ENCODE measurements around the gene BBLN.
"Not testable (repeated sequence)": the region's sequence is repeated elsewhere in the genome, so short reads cannot be mapped to it uniquely, and the experiment has no call there.

Gene BBLN

DNA sequence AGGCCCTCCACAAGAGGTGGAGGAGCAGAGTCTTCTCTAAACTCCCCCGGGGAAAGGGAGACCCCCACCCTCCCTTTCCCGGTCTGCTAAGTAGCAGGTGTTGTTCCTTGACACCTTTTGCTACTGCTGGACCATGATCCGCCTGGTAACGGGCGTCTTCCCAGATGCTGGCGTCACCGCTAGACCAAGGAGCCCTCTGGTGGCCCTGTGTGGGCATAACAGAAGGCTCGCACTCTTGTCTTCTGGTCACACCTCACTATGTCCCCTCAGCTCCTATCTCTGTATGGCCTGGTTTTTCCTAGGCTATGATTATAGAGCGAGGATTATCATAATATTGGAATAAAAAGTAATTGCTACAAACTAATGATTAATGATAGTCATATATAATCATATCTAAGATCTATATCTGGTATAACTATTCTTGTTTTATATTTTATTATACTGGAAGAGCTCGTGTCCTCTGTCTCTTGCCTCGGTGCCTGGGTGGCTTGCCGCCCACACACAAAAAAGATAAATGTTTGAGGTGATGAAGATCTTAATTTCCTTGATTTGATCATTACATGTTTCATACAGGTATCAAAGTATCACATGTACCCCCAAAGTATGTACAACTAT lies 30.0 kb upstream of the BBLN start:
- Histone ChIP-seq H3K79me2 (ENCODE audit: insufficient read depth, low read length) (peaks cover 10% of the 10 kb centered on the region), H3K4me1 (ENCODE audit: insufficient read depth, low read length, severe bottlenecking) (peaks cover 26% of the 10 kb centered on the region)
- not testable (repeated sequence) for H3K27ac ChIP-seq (ENCODE audit: low read depth, low read length, poor library complexity, severe bottlenecking); H3K9ac ChIP-seq (ENCODE audit: low read length); H3K4me2 ChIP-seq (ENCODE audit: low read length); H3K27me3 ChIP-seq (ENCODE audit: insufficient read depth, low read length); H3K36me3 ChIP-seq (ENCODE audit: insufficient read depth, low read length); H4K20me1 ChIP-seq (ENCODE audit: insufficient read depth, low read length); H3K9me3 ChIP-seq (ENCODE audit: low read length); H3F3A ChIP-seq (ENCODE audit: insufficient read depth, low read length); H2AFZ ChIP-seq (ENCODE audit: low read length); H3K4me3 ChIP-seq (ENCODE audit: low read depth, low read length, poor library complexity, severe bottlenecking); H3K9me2 ChIP-seq (ENCODE audit: low read depth, low read length)
- 0 out of 2 replicates have a peak, but pooled peaks have one; percentile 8 for TF ChIP-seq CTCF (IDR thresholded peaks at IDR 0.05; ENCODE audit: low read length)

DNA sequence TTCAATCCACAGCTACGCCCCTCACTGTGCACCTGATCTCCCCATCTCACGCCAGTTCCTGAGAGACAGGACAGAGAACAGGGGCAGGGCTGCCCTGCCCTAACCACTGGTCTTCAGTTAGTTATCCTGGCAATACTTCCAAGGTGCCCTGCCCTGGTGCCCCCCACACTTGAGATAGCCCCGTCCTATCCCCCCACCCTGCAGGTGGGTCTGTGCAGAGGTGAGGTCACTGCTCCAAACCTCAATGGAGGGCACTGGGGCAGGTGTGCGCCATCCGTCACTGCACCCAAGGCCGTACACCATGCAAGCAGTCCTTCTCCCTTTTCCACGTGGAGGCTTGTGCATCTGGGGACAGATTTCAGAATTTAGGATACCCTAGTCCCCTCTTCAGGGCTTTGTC lies 29.4 kb upstream of the BBLN start:
- H3K27ac ChIP-seq (ENCODE audit: low read depth, low read length, poor library complexity, severe bottlenecking), result not testable (repeated sequence)

GRCh38 chr9:128131346-128131745 lies 28.7 kb upstream of the BBLN start:
- not testable (repeated sequence) for H3K27ac ChIP-seq (ENCODE audit: low read depth, low read length, poor library complexity, severe bottlenecking); H3K9me2 ChIP-seq (ENCODE audit: low read depth, low read length); H3K4me2 ChIP-seq (ENCODE audit: low read length); H3K4me3 ChIP-seq (ENCODE audit: low read depth, low read length, poor library complexity, severe bottlenecking); H3K36me3 ChIP-seq (ENCODE audit: insufficient read depth, low read length); H4K20me1 ChIP-seq (ENCODE audit: insufficient read depth, low read length); H3K9me3 ChIP-seq (ENCODE audit: low read length); H3K9ac ChIP-seq (ENCODE audit: low read length); H3K79me2 ChIP-seq (ENCODE audit: insufficient read depth, low read length); H2AFZ ChIP-seq (ENCODE audit: low read length); H3F3A ChIP-seq (ENCODE audit: insufficient read depth, low read length); H3K27me3 ChIP-seq (ENCODE audit: insufficient read depth, low read length)
- H3K4me1 ChIP-seq (ENCODE audit: insufficient read depth, low read length, severe bottlenecking), result peaks cover 14% of the 10 kb centered on the region

More for the DNA sequence above, 29.4 kb upstream of the BBLN start:
- Histone ChIP-seq H3K4me1 (ENCODE audit: insufficient read depth, low read length, severe bottlenecking) (peaks cover 21% of the 10 kb centered on the region), H3K79me2 (ENCODE audit: insufficient read depth, low read length) (peaks cover 10% of the 10 kb centered on the region)
- H3K4me2 ChIP-seq (ENCODE audit: low read length); H3F3A ChIP-seq (ENCODE audit: insufficient read depth, low read length); H3K4me3 ChIP-seq (ENCODE audit: low read depth, low read length, poor library complexity, severe bottlenecking); H3K9ac ChIP-seq (ENCODE audit: low read length); H3K36me3 ChIP-seq (ENCODE audit: insufficient read depth, low read length); H4K20me1 ChIP-seq (ENCODE audit: insufficient read depth, low read length); H3K27me3 ChIP-seq (ENCODE audit: insufficient read depth, low read length); H2AFZ ChIP-seq (ENCODE audit: low read length); H3K9me3 ChIP-seq (ENCODE audit: low read length); H3K9me2 ChIP-seq (ENCODE audit: low read depth, low read length): not testable (repeated sequence)

DNA sequence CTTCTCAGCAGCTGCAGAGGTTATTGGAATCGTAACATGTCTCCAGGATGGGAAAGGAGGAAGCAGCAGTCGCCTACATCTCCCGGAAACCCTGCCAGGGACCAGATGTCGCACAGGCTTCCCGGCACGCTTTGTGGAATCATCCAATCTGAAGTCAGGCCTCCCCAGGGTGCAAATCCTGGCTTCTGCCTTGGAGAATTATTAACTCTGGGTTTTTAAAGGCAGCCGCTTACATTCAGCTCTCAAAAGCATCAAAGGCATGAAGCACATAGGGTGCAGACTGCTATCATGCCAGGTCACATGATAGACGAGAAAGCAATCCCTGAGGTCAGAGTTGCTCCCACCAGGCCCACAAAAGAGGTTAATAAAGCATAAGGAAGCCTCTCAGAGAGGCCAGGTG lies 27.9 kb upstream of the BBLN start:
- not testable (repeated sequence) for H3K27me3 ChIP-seq (ENCODE audit: insufficient read depth, low read length); H3K9me3 ChIP-seq (ENCODE audit: low read length); H3K27ac ChIP-seq (ENCODE audit: low read depth, low read length, poor library complexity, severe bottlenecking); H2AFZ ChIP-seq (ENCODE audit: low read length); H3K4me3 ChIP-seq (ENCODE audit: low read depth, low read length, poor library complexity, severe bottlenecking); H3K4me1 ChIP-seq (ENCODE audit: insufficient read depth, low read length, severe bottlenecking); H3K9ac ChIP-seq (ENCODE audit: low read length); H3K79me2 ChIP-seq (ENCODE audit: insufficient read depth, low read length); H4K20me1 ChIP-seq (ENCODE audit: insufficient read depth, low read length); H3K4me2 ChIP-seq (ENCODE audit: low read length); H3K36me3 ChIP-seq (ENCODE audit: insufficient read depth, low read length); H3F3A ChIP-seq (ENCODE audit: insufficient read depth, low read length); H3K9me2 ChIP-seq (ENCODE audit: low read depth, low read length)

DNA sequence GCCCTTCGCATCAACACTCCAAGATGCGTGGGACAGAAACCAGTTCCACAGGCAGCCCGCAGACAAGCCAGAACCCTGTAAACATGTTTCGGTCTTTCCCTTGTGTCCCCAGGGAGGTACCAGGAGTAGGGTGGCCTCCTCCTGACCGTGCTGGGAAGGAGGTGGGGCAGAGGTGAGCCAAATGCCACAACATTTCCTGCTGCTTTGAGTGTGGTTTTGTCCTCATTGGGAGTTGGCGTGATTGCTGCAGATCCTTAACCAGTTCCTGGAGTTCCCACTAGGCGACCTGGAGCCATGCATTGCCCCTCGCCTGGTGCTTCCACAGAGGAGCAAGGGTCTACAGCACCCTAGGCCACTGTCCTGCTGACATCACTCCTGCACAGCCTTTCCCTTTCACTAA lies 24.5 kb upstream of the BBLN start:
- not testable (repeated sequence) for H3K9me2 ChIP-seq (ENCODE audit: low read depth, low read length); H3K27me3 ChIP-seq (ENCODE audit: insufficient read depth, low read length); H3K27ac ChIP-seq (ENCODE audit: low read depth, low read length, poor library complexity, severe bottlenecking); H3K4me3 ChIP-seq (ENCODE audit: low read depth, low read length, poor library complexity, severe bottlenecking); H3F3A ChIP-seq (ENCODE audit: insufficient read depth, low read length); H3K9ac ChIP-seq (ENCODE audit: low read length); H3K4me2 ChIP-seq (ENCODE audit: low read length); H3K79me2 ChIP-seq (ENCODE audit: insufficient read depth, low read length); H3K9me3 ChIP-seq (ENCODE audit: low read length); H3K4me1 ChIP-seq (ENCODE audit: insufficient read depth, low read length, severe bottlenecking); H3K36me3 ChIP-seq (ENCODE audit: insufficient read depth, low read length); H2AFZ ChIP-seq (ENCODE audit: low read length); H4K20me1 ChIP-seq (ENCODE audit: insufficient read depth, low read length)

All from OCI-LY1 (cell line).